Gastroesophageal sphincter (tissue), 3 donors: Measurements from ENCODE around the gene CBARP.

Experiments
- CTCF ChIP-seq, 4 experiments: fragments of 200-600 bp in 2 of 4; fragments of 450-650 bp in 2 of 4; sonication (generic) in 1 of 4; IDR thresholded peaks; one replicate each; pipeline ENCODE4 v1.5.1; 2017 to 2019; ENCODE audit warnings: antibody characterized with exemption in 4 of 4, mild to moderate bottlenecking in 2 of 4, moderate library complexity in 2 of 4
- EP300 ChIP-seq: sonication (generic); formaldehyde crosslinking; IDR thresholded peaks from one replicate; pipeline ENCODE4 v1.6.1; 2017; ENCODE audit warnings: antibody characterized with exemption, mild to moderate bottlenecking
- POLR2A ChIP-seq, 2 donors: fragments of 450-650 bp; IDR thresholded peaks; one replicate each; pipeline ENCODE4 v1.6.1; 2017; ENCODE audit warnings: antibody characterized with exemption in 2 of 2, mild to moderate bottlenecking in 2 of 2, moderate library complexity in 1 of 2
- POLR2AphosphoS5 ChIP-seq: sonication (generic); formaldehyde crosslinking; IDR thresholded peaks from one replicate; pipeline ENCODE4 v1.6.1; 2017; ENCODE audit warnings: antibody characterized with exemption

GRCh38 chr19:1271528-1272422 is 34.0 kb upstream of the CBARP start:
- TF ChIP-seq CTCF (IDR thresholded peaks at IDR 0.05) (no peak), POLR2A (IDR thresholded peaks at IDR 0.05) (no peak), POLR2AphosphoS5 (no peak), EP300 (no peak)
